Fibroblast of peridontal ligament (primary cell): ENCODE data around the gene F2RL2.

Experiments
- DNase-seq: peaks from one replicate; pipeline ENCODE4 v3.0.0-alpha.2; 2010; ENCODE audit errors: extremely low read depth

Gene F2RL2

DNA sequence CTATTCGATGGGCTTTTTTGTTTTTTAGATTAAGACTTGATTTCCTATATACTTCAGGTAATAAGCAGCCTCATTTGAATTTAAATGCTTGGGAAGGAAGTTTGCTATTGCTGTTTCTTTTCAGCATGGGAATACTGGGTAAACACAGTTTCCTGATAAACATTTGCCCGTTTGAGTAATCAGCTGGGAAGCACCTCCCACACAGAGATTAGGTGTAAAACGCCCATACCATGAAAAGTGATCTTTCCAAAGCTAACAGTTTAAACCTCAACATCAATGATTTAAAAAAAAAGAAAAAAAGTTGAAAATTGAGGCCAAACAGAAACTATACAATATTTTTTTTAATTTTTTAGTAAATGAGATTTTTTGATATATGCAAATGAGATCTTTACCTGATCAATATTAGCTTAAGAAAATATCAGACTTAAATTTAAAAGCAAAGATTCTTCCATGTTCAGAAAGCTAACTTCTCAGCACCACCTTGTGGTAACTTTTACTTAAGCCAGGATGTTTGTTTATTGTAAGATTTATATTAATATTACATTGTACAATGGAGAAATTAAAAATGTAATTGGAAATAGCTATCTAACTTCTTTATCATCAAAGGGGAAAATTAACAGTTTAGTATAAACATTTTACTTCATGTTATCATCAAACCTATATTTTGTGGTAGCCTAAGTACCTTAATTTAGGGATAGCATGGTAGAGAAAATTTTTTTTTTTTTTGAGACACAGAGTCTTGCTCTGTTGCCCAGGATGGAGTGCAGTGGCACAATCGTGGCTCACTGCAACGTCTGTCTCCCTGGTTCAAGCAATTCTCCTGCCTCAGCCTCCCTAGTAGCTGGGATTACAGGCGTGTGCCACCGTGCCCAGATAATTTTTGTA, 39.8 kb downstream of the F2RL2 start:
- peak; percentile 61 for DNase-seq

DNA sequence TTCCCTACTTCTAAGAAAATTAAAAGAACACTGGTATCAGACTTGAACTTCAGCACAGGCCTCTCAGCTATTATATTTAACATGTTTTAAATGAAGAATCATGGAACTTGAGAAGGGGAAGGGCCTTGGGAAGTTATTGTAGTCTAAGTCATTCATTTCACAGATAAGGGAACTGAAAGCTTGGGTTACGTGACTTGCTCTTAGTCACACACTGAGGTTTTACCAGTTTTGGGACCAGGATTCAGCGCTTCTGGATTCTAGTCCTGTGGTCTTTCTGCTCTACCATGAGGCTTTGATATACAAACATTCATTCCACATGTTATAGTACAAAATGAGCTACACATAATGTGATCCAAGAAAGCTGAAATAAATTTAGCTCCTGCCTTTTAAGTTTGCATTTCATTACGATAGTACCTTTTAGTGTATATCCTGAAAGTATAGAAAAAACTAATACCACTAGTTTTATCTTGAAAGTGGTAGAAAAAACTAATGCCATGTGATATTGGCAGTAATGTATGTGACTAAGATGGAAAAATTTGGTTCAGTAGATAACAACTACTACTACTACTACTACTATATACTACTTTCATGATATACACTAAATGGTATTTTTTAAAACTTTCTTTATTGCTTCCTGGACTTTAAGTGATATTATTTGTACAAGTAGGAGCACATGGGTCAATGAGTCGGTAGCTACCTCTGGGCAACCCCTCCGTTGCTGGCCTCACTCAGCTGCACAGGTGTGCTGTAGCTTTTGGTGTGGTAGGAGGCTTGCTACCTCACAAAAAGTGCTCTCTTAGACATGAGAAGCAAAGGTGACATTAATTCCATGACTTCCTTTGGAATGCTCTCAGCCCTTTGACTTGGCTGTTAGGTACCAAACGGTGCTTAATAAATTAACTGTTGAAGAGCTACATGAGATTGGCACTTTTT, 40.7 kb downstream of the F2RL2 start:
- DNase-seq = peak; percentile 51

DNA sequence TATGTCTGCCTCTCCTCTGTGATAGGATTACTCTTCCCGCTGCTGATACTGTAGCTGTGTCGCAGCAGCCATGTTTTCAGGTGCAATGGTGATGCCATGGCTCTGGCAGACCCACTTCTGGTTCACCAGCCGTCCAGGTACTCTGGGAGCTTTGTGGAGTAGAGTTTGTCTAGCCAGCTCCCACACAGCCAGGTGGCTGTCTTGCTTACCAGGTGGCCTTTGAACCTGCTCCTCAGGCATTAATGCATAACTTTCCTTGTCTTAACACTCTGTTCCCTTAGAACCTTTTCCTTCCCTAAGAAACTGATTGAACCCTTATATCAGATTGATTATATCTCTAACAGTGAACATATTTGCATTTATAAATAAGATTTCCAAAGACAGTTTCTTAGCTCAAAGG, 42.2 kb downstream of the F2RL2 start:
- no peak for DNase-seq

DNA sequence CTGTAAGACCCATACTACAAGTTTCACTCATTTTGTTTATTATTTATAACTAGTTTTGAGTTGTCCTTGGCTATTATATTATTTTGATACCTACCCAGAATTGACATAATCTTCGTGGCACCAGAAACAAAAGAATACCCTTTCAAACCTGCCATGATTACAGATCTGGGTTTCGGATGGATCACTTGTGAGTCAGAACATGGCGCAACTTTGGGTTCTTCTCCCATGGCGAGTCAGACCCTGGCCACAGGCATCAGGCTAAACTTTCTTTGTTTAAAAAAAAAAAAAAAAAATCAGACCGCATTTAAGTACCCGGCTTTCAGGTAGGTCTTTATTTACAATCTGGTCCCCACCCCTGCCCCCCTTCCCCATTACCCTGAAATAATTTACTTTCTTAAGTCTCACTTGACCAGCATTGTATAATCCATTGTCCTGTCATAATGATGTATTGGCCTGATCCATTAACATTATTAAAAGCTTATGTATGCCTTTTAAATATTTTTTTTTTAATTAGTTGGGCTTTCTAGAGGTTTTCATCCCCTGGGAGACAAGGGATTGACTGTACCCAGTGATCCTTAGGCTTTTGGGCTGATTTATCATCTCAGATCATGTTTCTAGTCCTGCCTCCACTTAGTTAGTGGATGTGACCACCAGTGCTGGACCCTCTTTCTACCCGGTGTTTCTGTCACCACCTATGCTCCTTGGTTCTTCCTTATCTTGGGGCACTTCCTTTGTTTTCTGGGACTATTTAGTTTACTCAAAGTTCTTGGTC, 43.9 kb downstream of the F2RL2 start:
- peak; percentile 38 for DNase-seq

DNA sequence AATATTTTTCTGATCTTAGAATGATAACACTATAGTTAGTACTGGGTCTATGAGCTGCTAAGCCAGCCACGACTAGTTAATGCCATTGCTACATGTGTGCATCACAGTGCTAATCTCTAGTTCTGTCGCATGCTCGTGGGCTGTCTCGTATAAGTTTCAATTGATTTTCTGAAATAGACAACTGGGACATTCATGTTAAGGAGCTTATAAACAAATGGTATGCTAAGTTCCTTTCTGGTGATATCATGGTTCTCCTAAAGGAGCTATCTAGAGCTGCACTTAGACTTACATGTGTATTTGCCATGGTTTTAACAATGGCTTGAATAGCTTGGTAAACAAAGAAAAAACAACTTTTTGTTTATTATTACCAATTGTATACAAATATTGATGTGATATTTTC, 46.2 kb downstream of the F2RL2 start:
- DNase-seq = no peak

DNA sequence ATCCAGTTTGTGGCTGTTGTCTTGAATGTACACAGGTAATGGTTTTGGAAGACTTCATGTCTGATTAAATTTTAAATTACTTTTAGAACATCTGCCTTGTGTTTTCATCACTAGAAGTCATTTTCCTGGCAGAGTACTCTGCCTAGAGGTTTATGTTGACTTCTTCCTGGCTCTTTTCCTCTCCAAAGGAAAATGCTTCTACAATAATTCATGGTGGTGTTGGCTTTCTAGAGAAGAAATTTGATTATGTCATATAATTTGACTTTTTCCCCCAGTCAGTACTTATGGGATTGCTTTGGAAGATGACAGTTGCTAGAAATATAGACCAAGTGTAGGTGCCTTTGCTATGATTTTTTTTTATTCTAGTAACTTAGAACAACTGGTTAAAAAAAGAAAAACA, 46.8 kb downstream of the F2RL2 start:
- DNase-seq = no peak

DNA sequence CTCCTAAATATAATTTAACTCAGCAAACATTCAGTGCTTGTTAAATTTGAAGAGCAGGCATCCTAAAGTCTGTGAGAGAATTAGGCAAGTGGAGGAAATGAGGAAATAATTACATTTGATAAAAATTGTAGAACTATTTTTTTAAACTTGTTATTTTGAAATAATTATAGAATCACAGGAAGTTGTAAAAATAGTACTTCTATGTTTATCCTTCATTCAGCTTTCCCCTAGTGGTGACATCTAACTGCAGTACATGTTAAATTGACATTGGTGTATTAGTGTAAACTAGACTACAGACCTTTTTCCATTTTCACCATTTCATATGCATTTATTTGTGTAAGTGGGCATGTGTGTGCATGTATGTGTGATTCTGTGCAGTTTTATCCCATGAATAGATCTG, 51.6 kb downstream of the F2RL2 start:
- no peak for DNase-seq

DNA sequence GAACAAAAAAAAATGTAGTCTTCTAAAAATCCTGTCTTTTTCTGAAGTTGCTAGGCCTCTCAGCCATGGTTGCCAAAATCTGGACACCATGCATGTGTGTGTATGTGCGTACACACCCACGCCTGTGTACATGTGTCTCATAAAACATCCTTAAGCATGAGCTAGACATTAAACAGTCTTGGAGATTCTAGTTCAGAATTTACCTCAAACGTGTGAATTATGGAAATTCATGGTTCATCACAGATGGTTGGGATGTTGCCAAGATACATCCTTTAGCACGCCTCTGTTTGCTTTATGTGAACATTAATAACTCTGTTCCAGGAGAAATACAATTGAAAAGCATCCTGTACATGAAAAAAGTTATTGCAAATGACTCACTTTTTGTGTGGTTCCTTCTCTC, 53.0 kb downstream of the F2RL2 start:
- no peak for DNase-seq
